ENCODE measurements around the gene ZC3H4.
A peak's percentile ranks its signal among the peaks of the same experiment; 100 is the strongest.

ZC3H4 gene

DNA sequence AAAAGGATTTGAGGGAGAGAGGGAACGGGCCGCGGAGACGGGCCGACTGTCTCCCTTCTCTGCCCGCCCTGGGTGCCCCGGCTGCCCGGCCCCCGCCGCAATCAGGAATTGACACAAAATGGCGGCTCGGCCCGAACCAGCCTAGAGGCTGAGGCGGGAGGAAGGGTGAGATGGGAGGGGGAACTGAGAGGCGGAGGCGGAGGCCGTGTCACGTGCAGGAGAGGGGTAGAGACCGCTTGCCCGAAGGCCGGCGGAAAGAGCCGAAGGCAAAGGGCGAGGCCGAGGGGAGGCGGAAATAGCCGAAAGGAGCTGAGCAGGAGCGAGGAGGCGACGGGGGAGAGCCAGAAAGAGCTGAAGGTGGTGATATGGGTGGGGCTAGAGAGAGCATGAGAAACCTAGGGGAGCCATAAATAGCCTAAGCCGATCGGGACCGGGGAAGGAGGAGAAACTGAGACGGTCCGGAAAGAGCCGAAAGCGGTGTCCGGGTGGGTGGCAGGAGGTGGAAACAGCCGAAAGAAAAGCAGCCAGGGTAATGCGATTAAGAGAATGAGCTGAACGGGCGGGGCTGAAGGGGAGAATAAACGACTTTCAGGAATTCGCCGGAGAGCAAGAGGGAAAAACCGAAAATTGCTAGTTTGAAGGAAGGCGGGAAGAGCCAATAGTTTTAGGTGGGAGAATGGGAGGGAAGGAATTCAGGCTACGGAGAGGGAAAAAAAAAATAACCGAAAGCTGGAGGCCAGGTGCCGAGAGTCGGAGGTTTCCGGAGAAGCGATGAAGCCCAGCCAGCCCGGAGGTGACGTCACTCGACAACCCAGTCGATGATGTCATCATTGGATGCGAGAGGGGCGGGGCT, at the start of gene ZC3H4:
Gene ZC3H4, minus strand, starts transcription at position 780 of the 853 bp plus-strand sequence. CDS start 1,192 bp downstream, outside the sequence.
- no peaks in the 10 kb centered on the region for H3K27me3 Mint-ChIP-seq
- H3K4me1 Mint-ChIP-seq (ENCODE audit: low read depth), result peaks cover 32% of the 10 kb centered on the region
- H3K4me3 Mint-ChIP-seq, result peak within 1 kb of the TSS; percentile 98
- H3K9me3 Mint-ChIP-seq, result no peaks in the 10 kb centered on the region
- peaks cover 39% of the 10 kb centered on the region for H3K36me3 Mint-ChIP-seq (ENCODE audit: low read depth)
- peak within 1 kb of the TSS; percentile 100 for H3K27ac Mint-ChIP-seq

DNA sequence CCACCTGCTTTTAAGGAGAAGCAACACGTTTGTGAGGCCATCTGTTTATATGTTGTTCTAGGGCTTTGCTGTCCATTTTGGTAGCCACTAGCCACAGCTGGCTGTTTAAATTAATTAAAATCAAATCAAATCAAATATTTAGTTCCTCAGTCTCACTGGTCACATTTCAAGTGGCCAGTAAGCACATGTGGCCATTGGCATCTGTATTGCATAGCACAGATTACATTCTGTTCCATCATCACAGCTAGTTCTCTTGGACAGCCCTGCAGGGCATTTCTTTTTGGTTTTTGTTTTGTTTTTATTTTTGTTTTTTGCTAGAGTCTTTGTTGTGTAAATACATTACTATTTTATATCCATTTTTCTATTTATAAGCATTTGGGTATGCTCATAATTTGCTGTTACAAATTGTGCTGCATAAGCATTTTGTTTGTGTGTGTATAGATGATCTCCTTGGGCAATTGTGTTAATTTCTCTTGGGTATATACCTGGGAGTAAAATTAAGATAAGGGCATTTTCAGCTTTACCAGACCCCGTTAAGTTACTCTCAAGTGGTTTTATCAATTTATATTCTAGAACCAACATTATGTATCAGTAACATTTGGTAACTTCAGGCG, 48.4 kb upstream of the ZC3H4 start:
- H3K27ac Mint-ChIP-seq, result no peak overlapping the region
- no peak overlapping the region for H3K4me3 Mint-ChIP-seq
- peaks cover 55% of the 10 kb centered on the region for H3K36me3 Mint-ChIP-seq (ENCODE audit: low read depth)
- H3K4me1 Mint-ChIP-seq (ENCODE audit: low read depth), result peaks cover 56% of the 10 kb centered on the region
- H3K27me3 Mint-ChIP-seq, result no peaks in the 10 kb centered on the region
- no peaks in the 10 kb centered on the region for H3K9me3 Mint-ChIP-seq

DNA sequence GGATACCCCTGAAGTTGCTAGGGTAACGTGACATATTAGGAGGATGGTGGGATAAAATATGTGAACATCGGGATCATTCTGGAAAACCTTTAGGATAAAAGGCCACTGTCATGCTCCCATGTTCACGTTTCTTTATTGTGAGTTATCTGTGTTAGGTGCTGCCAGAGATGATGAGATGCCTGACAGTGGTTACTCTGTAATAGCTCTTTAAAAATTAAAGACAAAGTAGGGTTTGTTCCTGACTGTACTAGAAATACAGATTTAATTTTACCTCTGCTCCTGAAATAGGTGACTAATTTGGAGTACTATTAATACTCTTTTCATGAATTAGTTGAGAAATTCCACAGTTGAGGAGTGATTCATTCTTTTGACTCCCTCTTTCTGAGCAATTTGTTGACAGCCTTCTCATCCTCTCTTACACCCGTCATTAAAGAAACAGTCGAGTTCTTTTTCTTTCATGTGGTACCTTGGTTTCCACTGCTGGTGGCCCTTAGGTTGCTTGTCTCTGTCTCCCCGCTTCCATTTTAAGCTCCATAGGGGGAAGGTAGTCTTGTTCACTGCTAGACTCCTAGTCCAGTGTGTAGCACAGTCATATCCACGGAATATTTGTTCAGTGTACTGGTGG, 45.4 kb upstream of the ZC3H4 start:
- peaks cover 74% of the 10 kb centered on the region for H3K4me1 Mint-ChIP-seq (ENCODE audit: low read depth)
- no peaks in the 10 kb centered on the region for H3K27me3 Mint-ChIP-seq
- no peaks in the 10 kb centered on the region for H3K9me3 Mint-ChIP-seq
- H3K4me3 Mint-ChIP-seq, result peak overlapping the region; percentile 56
- peaks cover 57% of the 10 kb centered on the region for H3K36me3 Mint-ChIP-seq (ENCODE audit: low read depth)
- peak overlapping the region; percentile 89 for H3K27ac Mint-ChIP-seq

DNA sequence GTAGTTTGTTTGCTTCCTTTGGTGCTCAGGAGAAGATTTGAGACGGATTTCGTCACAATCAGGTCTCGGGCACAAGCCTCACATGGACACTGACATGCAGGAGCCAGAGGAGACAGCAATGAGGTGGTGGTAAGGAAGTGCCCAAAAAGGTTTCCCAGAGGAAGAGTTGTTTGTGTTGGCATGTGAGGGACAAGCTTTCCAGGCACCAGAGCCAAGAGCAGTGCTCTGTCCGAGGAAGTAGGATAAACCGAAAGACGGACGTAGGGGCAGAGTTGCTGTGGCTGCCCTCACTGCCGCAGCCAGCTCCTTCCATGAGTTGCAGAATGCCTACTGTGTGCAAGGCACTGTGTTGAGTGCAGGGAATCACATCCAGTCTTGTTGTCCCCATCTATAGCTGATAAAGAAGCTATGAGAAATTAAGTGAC, 44.8 kb upstream of the ZC3H4 start:
- peak overlapping the region; percentile 56 for H3K4me3 Mint-ChIP-seq
- H3K4me1 Mint-ChIP-seq (ENCODE audit: low read depth), result peaks cover 74% of the 10 kb centered on the region
- H3K27ac Mint-ChIP-seq, result peak overlapping the region; percentile 89
- H3K36me3 Mint-ChIP-seq (ENCODE audit: low read depth), result peaks cover 58% of the 10 kb centered on the region
- no peaks in the 10 kb centered on the region for H3K9me3 Mint-ChIP-seq
- H3K27me3 Mint-ChIP-seq, result no peaks in the 10 kb centered on the region

DNA sequence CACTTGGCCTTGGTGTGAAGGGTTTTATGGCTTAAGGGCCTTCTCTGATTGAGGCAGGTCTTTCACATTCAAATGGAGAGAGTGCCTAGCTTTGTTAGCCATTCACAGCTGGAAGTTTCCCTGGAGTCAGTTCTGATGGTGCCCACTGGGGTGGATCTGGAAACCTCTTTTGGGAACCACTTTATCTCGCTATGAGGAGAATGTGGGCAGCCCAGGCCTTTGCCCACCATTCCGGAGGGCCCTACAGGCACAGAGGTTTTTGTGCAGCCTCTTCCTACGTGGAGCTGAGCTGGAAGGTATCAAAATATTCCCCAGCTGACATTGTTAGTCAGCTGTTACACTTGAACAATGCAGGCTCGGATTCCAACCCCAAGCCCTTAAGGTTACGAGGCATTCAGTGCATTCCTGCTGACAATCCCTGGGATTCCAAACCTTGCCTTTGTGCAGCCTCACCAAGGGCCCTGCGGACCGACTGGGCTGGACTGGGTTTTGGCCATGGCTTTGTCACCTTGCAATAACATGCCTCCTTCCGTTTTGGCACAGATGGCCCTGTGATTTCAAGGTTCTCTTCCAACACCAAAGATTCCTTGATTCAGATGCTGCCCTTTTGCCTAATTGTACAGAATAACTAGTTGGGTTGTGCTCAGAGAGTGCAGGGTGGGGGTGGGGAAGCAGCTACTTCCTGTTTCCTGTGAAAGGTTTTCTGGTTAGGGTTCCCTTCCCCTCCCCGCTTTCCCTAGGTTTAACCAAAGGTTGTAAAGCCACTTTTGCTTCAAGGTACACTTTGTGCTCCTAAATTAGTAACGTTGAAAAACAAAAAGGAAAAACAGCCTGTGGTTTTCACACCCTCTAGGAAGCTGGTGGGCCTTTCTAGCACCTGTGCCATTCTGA, 44.1 kb upstream of the ZC3H4 start:
- Mint-ChIP-seq H3K4me1 (ENCODE audit: low read depth) (peaks cover 74% of the 10 kb centered on the region), H3K4me3 (peak overlapping the region; percentile 65), H3K27ac (peak overlapping the region; percentile 89), H3K27me3 (no peaks in the 10 kb centered on the region), H3K9me3 (no peaks in the 10 kb centered on the region), H3K36me3 (ENCODE audit: low read depth) (peaks cover 65% of the 10 kb centered on the region)

DNA sequence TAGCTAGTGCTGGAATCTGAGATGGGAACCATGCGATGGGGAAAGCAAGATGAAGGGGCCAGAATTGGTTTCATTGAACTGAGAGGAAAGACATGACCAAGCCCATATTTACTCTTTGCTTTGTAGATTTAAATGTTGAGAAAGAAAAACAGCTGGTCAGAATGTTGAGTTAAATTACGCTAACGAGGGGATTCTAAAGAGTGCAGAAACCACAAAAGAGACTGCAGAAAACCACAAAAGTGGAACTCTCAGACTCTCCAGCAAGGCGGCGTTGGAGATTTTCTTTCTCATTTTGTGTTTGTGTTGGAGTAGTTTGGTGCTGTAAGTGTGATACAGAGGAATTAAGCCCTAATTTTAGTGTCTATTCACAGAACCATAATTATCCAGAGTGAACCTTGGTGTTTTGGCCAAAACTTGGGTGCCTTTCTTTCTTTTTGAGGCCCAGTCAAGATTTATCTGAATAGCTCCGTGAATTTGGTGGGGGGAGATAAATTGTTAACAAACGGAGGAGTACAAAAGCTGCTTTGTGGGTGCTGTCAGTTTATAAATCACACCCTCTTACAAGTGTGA, 43.4 kb upstream of the ZC3H4 start:
- no peaks in the 10 kb centered on the region for H3K9me3 Mint-ChIP-seq
- H3K4me1 Mint-ChIP-seq (ENCODE audit: low read depth), result peaks cover 68% of the 10 kb centered on the region
- H3K27me3 Mint-ChIP-seq, result no peaks in the 10 kb centered on the region
- H3K27ac Mint-ChIP-seq, result peak overlapping the region; percentile 89
- peaks cover 73% of the 10 kb centered on the region for H3K36me3 Mint-ChIP-seq (ENCODE audit: low read depth)
- peak overlapping the region; percentile 65 for H3K4me3 Mint-ChIP-seq

DNA sequence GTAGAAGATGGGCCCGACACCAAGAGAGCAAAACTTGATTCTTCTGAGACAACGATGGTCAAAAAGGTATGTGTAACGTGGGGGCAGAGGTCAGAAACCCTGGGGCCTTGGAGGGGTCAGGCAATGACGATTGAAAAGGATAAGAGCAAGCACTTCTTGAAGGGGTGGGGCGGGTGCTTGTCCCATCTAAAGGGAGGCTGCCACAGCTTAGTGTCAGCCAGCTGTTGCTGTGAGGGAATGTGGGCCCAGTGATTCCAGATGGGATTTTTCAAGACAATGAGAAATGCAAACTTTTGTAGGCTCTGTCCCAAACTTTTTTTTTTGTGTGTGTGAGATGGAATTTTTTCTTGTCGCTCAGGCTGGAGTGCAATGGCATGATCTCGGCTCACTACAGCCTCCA, 41.6 kb upstream of the ZC3H4 start:
- H3K36me3 Mint-ChIP-seq (ENCODE audit: low read depth), result peaks cover 77% of the 10 kb centered on the region
- H3K9me3 Mint-ChIP-seq, result no peaks in the 10 kb centered on the region
- peak overlapping the region; percentile 65 for H3K27ac Mint-ChIP-seq
- H3K4me1 Mint-ChIP-seq (ENCODE audit: low read depth), result peaks cover 53% of the 10 kb centered on the region
- no peak overlapping the region for H3K4me3 Mint-ChIP-seq
- no peaks in the 10 kb centered on the region for H3K27me3 Mint-ChIP-seq

DNA sequence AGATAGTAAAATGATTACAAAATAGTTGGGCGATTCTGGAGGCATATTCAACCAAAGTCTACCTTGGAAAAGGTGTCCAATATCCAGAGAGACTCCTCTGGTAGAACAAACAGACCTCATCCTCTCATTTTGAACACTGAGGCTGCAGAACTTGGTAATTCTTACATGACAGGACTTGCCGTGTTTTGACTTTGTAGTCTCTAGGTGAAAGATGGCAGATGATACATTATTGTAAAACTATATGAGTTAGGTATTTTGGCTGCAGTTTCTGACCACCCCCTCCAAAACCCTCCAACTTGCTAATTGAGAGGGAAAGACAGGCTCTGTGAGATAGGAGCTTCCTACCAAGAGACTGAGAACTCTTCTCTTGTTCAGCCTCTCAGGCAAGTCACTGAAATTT, 39.7 kb upstream of the ZC3H4 start:
- peaks cover 74% of the 10 kb centered on the region for H3K36me3 Mint-ChIP-seq (ENCODE audit: low read depth)
- peaks cover 43% of the 10 kb centered on the region for H3K4me1 Mint-ChIP-seq (ENCODE audit: low read depth)
- H3K9me3 Mint-ChIP-seq, result no peaks in the 10 kb centered on the region
- no peaks in the 10 kb centered on the region for H3K27me3 Mint-ChIP-seq
- H3K4me3 Mint-ChIP-seq, result no peak overlapping the region
- H3K27ac Mint-ChIP-seq, result no peak overlapping the region

DNA sequence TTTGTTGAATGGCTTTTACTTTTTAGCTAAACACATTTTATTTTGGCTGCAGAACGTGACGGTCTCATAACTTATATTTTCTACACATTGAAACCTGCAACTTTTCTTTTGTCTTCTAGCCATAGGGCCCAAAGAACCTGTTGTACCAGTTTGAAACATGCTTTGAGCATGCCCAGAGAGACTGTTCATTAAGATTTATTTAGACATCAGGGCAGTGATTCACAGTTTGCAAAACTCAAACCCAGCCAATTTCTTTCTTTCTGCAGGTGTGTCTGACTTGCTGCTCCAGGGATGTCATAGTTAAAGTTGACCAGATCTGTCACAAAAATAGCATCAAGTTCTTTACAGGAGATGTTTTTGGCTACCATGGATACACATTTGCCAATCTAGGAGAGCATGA, 39.1 kb upstream of the ZC3H4 start:
- Mint-ChIP-seq H3K27ac (no peak overlapping the region), H3K27me3 (no peaks in the 10 kb centered on the region), H3K4me3 (no peak overlapping the region), H3K36me3 (ENCODE audit: low read depth) (peaks cover 73% of the 10 kb centered on the region), H3K9me3 (no peaks in the 10 kb centered on the region), H3K4me1 (ENCODE audit: low read depth) (peaks cover 41% of the 10 kb centered on the region)

DNA sequence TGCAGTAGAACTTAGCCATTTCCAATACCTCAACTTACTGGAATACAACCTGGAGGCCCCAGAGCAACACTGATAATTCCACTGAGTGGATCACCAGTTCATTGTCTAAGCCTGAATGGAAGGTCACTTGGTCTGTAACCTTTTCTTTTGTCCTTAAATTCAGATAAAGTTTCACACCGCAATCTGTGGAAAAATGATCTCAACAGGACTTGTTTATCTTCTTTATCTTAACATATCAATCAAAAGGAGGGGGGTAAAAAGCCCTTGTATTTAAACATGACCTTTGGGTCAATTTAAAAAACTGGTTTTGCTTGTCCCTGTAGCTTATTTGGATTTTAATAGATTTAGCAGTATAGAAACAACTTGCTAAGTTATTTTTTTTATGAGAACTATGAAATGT, 38.6 kb upstream of the ZC3H4 start:
- peaks cover 70% of the 10 kb centered on the region for H3K36me3 Mint-ChIP-seq (ENCODE audit: low read depth)
- H3K27ac Mint-ChIP-seq, result no peak overlapping the region
- no peaks in the 10 kb centered on the region for H3K27me3 Mint-ChIP-seq
- no peak overlapping the region for H3K4me3 Mint-ChIP-seq
- peaks cover 39% of the 10 kb centered on the region for H3K4me1 Mint-ChIP-seq (ENCODE audit: low read depth)
- no peaks in the 10 kb centered on the region for H3K9me3 Mint-ChIP-seq

DNA sequence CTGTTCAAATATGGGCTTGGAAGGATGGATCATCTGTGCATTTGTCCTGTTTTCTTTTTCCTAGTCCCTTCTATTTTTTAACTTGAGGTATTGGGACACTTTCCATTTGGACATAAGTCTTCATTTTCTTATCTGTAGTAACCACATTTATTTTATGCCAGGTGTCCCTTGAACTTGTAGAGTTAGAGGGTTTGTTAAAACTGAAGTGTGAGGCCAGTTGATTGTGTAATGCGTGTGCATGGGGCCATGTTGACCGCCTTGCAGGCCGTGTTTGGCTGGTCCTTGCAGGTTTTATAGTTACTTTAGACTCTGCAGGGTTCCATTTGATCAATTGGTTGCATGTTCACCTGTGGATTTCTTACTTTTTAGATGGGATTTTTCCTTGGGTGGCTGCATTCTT, 38.1 kb upstream of the ZC3H4 start:
- peaks cover 39% of the 10 kb centered on the region for H3K4me1 Mint-ChIP-seq (ENCODE audit: low read depth)
- H3K27ac Mint-ChIP-seq, result peak overlapping the region; percentile 49
- no peaks in the 10 kb centered on the region for H3K27me3 Mint-ChIP-seq
- no peaks in the 10 kb centered on the region for H3K9me3 Mint-ChIP-seq
- peaks cover 70% of the 10 kb centered on the region for H3K36me3 Mint-ChIP-seq (ENCODE audit: low read depth)
- H3K4me3 Mint-ChIP-seq, result no peak overlapping the region

DNA sequence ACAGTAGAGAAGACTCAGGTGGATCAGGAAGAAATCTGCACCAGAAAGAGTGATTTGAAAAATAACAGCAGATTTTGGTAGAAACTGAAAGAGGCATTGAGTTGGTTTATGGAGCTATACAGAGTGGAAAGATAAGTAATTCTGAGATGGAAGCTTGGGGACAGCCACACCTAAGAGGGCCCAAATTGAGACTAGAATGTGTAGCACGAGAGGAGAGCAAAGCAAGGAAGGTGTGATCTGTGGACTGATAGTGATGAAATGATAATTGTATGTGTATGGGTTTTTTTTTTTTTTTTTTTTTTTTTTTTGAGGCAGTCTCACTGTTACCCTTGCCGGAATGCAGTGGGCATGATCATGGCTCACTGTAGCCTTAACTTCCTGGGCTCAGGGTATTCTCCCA, 33.3 kb upstream of the ZC3H4 start:
- peak overlapping the region; percentile 64 for H3K27ac Mint-ChIP-seq
- no peaks in the 10 kb centered on the region for H3K9me3 Mint-ChIP-seq
- H3K4me1 Mint-ChIP-seq (ENCODE audit: low read depth), result peaks cover 56% of the 10 kb centered on the region
- no peaks in the 10 kb centered on the region for H3K27me3 Mint-ChIP-seq
- H3K4me3 Mint-ChIP-seq, result no peak overlapping the region
- H3K36me3 Mint-ChIP-seq (ENCODE audit: low read depth), result peaks cover 73% of the 10 kb centered on the region

DNA sequence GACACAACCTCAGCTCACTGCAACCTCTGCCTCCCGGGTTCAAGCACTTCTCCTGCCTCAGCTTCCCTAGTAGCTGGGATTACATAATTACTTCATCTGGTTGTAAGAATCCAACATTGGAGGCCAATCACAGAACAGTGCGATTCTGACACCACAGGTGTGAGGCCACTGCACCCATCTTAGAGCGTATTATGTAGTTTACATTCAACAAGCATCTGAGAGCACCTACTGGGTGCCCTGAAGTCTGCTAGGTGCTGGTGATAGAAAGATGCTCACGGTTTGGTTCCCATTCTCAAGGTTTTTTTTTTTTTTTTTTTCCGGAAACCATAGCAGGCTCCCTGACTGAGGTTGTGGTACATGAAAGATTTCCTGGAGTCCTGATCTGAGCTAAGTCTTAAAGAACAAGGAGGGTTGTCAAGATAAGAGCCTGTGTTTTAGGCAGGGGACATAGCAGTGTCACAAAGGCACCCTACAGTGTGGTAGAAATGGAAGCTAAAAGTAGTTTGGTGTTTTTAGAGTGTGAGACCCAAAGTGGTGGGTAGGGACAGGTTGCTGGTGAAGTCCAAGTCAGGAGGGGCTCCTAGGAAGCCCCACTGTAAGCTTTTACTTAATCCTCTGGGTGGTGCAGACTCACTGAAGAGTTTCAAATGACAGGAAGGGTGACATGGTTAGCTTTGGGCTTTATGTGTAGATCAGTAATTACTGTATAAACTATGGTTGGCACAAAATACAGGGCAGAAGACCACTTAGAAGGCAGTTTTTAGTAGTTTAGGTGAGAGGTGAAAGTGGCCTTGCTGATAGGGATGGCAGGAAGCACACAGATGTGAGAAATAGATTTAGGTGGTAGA, 32.3 kb upstream of the ZC3H4 start:
- H3K4me3 Mint-ChIP-seq, result no peak overlapping the region
- H3K27me3 Mint-ChIP-seq, result no peaks in the 10 kb centered on the region
- peak overlapping the region; percentile 64 for H3K27ac Mint-ChIP-seq
- peaks cover 61% of the 10 kb centered on the region for H3K4me1 Mint-ChIP-seq (ENCODE audit: low read depth)
- no peaks in the 10 kb centered on the region for H3K9me3 Mint-ChIP-seq
- H3K36me3 Mint-ChIP-seq (ENCODE audit: low read depth), result peaks cover 68% of the 10 kb centered on the region
